ENCODE data around the gene KCNH8.
"Not testable (repeated sequence)": the region's sequence is repeated elsewhere in the genome, so short reads cannot be mapped to it uniquely, and the experiment has no call there.

The KCNH8 gene

DNA sequence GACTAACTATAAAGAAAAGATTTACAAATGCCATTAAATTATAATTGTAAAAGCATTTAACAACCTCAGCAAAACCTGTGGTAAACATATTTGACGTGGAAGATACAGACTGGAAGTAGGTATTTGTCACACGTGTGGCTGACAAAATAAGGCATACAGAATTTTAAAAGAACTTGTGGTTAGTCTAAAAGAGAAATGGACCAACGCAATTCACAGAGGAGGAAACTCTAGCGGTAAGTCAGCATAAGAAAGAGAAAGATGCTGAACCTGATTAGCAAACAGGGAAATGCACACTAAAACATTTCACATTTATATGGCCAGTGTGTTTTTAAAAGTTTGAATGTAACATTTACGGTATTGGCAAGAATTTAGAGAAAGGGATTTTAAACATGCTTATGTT lies 35.3 kb downstream of the KCNH8 start:
- DNase-seq: no peak

DNA sequence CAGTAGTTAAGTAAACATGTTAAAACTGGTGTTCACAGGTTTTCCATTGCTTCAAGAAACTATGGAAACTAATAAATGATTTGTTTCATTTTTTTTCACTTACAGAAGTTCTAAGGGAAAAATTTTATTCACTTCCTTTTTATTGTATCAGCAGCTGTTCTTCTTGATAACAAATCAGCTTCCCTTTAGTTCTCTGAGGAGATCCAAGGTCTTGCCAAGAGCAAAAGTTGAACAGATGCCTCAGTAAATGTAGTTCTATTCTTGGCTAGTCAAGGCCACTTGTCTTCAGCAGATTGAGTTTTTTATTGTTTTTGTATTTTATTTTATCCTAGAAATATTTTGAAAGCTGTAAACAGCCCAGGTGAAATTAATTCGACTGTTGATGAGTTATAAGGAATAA lies 41.8 kb downstream of the KCNH8 start:
- DNase-seq: no peak

DNA sequence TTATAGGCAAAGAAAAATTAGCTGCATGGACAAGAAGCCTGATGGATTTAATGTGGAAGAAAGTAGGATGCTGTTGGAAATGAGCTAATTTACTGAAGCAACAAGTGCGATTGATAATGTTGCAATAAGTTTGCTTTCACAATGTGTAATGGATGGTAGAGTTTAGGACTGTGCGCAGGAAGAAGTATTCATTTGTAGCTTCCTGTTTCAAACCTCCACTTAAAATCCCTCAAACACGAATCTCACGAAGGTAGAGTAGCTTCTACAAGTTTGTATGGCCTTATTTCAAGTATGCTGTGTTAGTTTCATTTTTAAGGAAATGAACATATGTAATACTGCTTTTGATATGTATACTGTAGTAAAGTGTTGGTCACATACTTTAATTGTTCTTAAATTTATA lies 42.3 kb downstream of the KCNH8 start:
- no peak for DNase-seq

DNA sequence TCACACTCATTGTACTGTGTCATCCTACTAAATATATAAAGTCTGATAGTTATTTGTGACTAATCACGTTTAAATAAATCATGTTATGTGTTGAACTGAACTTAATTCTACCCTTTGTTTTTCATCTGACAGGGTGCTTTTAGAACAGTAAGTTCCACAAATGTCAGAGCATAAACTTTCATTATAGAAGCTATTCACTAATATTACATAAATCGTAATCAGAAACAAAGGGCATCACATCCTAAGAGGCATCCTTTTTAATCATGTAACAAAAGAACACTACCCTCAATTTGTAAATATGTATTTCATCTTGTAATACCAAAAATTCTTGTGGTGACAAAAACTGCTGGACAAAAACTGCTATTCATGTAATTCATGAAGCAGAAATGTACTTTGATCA lies 50.8 kb downstream of the KCNH8 start:
- DNase-seq: no peak

DNA sequence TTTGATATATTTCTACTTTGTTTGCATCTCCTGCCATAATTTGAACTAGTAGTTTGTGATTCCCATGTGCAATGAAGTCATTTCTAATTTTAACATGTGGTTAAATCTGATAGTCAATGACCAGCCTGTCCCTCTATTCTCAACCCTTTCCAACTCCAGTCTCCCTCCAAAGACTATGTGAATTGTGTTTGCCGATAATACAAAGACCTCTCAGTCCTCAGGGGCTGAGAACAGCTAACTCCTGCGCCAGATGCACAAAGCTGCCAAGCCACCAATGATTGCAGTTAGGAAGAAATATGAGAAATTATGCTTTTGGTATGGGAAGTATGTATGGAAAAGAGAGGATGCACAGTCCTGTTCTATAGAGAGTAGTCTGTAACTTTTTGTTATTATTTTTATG lies 54.0 kb downstream of the KCNH8 start:
- no peak for DNase-seq

DNA sequence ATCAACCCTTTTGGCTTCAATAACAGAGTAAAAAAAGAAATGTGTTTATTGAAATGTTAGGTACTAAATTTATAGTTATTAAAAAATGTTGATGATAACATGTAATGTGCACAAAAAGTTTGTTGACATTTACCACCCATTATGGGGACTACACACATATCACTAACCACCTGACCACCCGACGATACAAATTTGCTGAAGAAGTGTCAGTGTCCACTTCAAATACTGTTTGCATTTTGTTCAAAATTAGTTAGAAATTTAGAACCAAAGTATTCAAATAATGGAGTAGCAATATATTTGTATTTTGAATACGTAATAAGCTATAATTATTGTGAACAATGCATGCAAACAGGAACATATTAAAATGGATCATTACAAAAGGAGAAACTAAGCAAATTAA lies 54.4 kb downstream of the KCNH8 start:
- DNase-seq: no peak

DNA sequence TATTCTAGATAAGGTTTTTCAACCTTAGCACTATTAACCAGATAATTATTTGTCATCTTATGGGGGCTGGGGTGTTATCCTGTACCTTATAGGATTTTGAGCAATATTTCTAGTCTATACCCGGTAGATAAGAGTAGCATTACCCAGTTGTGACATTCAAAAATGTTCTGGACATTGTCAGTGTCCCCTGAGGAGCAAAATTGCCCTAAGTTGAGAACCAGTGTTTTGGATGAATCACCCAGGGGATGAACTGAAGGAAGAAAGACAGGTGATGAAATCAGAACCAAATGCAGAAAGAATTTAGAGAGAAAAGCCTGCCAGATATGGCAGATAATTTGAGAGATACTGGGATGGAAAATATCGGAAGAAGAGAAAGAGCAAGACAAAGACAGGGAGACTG lies 58.2 kb downstream of the KCNH8 start:
- no peak for DNase-seq

DNA sequence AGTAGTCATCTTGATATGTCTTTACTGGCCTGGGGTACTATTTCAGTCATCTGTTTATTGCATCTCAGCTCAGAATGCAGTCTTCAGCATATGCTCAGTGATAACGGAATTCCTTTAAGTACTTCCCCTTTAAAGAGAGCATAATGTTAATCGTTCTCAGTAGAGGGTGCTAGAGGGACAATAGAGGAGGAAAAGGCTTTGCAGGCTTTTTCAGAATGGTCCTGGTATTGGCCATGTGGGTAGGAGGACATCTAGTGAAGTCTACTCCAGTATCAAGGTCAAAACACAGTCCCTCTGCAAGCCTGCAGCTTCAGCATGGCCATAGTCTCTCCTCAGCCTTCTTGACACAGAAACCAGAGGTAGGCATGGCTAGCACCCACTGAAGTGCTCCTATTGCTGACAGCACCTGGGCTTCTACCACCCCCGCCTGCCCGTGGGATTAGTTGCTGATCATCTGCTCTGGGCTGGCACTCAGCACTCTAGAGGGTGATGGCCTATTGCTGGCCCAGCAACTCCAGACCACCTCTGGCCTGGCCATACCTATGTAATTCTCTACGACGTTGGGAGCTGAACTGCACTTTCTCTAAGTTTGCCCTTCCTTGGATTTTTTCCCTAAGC lies 65.4 kb downstream of the KCNH8 start:
- no peak for DNase-seq

DNA sequence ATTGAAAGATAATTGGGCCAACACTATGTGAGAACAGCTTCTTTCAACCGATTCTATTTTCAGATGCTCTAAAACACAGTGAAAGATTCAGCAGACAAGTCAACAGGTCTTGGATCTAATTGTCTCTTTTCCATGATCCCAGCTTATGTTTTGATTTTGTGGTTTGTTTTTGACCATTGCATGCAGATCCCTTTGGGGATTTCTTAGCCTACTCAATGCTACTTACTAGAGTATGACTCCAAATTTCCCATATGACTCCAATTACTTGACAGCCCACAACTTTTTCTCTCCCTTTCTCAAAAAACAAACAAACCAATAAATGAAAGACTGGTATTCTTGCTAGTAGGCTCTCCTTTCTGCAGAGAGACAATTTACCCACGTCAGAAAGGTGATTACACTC lies 67.1 kb downstream of the KCNH8 start:
- no peak for DNase-seq

DNA sequence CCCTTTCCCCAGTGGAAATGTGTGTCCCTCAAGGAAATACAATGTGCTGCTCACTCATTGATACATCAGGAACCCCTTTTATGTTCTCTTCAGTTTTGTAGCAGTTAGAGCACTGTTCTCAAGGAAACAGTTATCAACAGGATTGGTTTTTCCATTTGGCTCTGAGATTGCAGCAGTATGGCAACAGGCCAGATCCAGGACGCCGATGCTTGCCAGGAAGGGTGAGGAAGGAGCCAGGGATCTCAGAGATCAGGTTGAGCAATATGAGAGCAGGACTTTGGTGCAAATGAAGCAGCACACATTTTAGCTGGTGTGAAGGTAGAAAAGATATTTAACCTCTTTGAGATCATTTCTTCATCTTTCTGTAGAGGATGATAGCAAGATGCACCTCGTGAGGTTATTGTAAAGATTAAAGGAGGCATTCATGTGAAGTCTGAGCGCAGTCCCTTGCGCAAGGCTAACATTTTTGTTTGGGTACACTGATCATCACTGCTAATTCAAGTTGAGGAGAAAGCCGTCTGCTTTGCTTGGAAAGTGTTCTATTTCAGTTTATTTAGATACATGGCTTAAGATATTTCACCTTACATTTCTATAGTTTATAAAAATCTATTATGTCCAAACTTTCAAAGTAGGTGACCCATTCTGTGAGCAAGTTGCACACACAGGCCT lies 68.5 kb downstream of the KCNH8 start:
- no peak for DNase-seq

DNA sequence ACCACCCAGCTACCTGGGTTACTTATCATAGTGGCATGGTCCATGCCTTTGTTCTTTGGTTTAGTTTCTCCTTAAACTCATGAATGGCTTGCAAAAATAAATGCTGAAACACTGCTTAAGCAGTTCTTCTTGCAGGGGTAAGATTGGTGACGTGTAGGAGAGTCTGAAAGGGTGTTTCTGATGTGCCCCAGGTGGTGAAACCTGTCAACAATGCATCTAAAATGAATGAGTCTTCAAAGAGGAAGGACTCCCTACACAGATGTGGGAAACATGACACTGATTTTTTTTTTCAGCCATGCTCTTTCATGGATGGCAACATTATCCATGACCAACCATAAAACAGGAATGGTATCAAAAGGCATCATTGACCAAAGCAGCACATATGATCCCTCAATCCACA lies 72.0 kb downstream of the KCNH8 start:
- no peak for DNase-seq

DNA sequence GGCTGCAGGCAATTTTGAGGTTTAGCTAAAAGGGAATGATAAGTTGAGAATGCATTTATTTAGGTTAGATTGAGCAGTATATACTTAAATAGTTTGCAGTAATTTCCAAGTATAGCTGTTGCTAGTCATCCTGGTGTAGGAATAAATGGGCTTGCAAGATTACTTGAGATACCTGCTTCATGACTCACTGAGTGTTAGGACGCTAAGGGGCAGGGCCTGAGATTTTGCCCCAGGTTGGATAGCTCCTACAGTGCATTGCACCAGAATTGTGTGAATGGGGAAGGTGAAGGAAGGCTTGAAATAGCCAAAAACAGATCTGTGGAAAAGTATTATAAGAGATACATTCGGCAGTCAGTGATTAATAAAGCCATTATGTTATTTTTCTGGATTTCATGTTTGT lies 72.8 kb downstream of the KCNH8 start:
- DNase-seq: no peak

DNA sequence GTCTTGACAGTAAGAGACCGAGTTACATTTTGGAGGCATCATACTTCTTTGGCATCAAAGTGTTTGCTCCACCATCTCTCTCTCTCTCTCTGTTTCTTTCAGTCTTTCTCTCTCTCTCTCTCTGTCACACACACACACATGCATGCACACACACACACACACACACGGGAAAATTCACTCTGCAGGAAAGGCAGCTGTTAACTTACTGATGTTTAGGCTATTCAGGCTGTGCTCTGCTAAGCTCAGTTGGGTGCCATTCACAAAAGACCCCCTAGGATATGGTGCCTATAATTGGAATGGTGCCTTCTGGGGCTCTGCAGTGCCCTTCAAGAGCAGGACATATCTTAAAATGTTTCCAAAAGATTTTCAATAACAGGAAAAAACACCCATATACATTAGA lies 78.2 kb downstream of the KCNH8 start:
- DNase-seq: no peak

DNA sequence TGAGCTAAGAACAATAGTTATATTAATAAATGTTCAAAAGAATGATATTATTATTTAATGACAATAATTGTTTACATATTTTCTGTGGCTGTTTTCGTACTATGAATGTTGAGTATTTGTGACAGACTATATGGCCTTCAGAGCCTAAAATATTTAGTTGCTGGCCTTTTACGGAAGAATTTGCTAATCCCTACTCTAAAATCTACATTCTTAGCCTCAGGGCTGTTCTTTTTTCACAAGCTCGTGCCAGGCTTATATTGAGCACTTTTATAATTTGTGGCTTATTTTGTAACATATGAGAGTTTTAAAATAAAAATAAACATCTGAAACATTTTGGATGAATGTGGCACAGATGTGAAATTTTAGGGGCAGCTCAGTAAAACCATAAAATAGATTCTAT lies 79.9 kb downstream of the KCNH8 start:
- DNase-seq: no peak

DNA sequence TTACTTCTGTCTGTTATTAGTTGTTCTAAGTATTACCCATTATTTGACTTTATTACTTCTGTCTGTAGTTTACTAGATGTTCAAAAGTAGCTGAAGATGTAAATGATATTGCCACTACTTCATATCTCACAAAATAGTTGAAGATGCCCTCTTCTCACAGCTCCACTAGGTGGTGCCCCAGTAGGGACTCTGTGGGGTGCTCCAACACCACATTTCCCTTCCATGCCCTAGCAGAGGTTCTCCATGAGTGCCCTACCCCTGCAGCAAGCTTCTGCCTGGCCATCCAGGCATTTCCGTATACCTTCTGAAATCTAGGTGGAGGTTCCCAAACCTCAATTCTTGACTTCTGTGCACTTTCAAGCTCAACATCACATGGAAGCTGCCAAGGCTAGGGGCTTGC lies 80.8 kb downstream of the KCNH8 start:
- DNase-seq: no peak

DNA sequence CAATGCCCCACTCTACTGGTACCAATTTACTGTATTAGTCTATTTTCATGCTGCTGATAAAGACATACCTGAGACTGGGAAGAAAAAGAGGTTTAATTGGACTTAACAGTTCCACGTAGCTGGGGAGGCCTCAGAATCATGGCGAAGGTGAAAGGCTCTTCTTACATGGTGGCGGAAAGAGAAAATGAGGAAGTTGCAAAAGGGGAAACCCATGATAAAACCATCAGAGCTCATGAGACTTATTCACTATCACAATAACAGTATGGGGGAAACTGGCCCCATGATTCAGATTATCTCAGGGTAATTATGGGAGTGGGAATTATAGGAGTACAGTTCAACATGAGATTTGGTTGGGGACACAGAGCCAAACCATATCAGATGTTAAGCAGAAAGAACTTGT lies 81.6 kb downstream of the KCNH8 start:
- DNase-seq: not testable (repeated sequence)

DNA sequence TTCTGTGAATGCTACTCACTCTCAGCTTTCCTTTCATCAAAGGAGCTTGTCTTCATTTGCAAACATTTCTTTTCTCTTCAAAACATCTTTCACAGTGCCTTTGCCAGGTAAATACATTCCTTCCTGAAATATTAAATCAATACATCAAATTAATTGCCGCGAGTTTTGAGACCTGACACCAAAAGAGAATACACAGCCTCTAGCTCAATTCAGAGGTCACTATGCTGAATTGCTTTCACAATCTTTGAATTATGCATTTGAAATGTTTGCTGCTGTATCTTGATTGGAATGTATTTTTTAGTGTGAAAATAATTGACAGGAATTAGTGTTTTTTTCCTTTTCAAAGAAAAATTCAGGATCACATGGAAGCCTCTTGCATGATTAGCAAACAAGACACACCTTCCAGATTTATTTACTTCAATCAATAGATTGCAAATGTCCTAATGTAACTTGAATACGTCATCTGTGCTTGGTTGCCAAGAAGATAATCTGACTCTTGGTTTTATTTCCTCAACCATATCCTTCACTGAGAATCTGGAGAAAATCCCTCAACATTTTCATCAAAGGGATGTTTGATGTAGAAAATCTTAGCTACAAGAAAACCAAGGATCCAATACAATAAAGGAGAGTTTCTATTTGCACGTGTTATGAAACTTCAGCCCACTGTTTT lies 83.6 kb downstream of the KCNH8 start:
- DNase-seq: no peak

DNA sequence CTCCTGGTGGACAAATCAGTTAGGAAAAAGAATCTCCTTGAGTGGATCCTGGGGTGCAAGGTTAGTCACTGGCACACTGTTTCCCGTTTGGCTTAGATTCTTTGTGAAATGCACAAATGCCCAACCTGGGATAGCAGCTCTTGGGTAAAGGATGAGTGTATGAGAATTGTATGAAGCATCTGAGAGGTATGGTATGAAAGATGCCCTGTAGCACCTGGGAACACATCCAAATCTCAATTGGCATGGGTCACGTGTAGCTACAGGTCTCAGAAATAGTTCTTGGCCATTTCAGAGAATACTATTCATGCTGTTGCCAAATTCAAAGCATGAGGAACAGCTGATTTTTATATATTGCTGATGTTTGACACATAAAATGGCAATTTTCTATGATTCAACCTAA lies 84.3 kb downstream of the KCNH8 start:
- no peak for DNase-seq

DNA sequence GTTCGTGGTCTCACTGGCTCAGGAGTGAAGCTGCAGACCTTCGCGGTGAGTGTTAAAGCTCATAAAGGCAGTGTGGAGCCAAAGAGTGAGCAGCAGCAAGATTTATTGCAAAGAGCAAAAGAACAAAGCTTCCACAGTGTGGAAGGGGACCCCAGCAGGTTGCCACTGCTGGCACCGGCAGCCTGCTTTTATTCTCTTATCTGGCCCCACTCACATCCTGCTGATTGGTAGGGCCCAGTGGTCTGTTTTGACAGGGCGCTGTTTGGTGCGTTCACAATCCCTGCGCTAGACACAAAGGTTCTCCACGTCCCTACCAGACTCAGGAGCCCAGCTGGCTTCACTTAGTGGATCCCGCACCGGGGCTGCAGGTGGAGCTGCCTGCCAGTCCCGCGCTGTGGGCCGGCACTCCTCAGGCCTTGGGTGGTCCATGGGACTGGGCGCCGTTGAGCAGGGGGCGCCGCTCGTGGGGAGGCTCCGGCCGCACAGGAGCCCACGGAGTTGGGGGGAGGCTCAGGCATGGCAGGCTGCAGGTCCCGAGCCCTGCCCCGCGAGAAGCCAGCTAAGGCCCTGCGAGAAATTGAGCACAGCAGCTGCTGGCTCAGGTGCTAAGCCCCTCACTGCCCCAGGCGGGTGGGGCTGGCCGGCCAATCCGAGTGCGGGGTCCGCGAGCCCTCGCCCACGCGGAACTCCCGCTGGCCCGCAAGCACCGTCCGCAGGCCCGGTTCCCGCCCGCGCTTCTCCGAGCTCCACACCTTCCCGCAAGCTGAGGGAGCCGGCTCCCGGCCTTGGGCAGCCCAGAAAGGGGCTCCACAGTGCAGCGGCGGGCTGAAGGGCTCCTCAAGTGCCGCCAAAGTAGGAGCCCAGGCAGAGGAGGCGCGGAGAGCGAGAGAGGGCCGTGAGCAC lies 85.8 kb downstream of the KCNH8 start:
- not testable (repeated sequence) for DNase-seq

DNA sequence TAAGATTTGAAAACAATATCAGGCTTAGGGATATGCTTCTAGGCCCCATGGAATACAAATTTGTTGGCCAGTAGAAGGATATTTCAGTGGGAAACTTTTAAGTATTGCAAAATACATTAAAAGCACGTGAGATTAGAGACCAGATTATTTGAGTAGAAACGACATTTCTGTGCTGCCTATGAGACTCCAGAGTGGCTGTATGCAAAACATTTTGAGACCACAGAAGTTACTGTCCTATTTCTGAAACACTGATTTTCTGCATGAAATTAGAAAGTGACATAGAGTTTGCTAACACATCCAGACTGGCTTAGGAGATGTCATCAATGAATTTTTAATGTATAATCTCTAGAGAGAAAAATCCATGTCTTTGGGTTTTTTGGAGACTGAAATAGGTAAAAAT lies 99.8 kb downstream of the KCNH8 start:
- DNase-seq: no peak

DNA sequence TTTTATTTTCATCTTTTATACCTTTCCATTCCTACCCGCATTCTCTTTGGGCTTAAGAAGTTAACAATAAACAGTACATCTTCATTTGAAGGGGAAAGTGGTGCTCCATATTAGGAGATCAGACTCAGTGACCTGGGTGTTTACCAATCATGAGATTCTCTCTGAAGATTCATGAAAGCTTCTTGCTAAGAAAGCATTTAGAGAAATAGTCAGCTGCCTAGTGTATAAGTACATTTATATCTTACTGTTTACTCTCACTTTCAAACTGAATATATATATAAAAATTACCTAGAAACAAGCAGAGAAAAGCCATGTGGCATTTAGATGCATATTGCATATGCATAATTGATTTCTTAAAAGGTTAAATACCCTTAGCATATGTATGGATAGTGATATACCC lies 100.5 kb downstream of the KCNH8 start:
- DNase-seq: no peak

DNA sequence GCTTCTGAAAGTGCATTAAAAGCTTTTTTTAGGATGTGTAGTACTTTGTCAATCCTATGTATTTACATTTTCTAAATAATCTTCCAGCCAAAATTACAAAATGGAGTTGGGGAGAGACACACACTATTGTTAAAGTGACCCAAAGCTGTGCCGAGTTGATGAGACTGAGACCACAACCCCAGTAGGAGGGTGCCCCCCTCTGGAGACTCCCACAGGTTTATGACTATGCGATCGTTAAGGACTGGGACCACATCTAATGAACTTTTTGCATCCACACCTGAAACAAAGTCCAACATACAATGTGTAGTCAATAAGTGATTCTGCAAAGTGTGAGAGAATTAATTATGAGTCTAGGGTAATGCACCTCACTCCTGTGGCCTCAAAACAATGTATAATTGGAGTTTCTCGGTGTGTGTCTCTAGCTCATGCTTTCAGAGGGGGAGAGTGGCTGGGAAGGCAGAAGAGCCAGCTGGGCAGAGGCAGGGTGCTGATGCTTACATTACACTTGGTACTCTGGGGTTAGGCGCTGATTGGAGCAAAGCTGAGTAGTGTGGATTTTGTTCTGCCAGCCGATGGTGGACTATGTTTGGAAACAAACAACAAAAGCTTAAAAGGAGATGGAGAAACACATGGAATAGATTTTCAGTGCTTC lies 102.8 kb downstream of the KCNH8 start:
- no peak for DNase-seq

DNA sequence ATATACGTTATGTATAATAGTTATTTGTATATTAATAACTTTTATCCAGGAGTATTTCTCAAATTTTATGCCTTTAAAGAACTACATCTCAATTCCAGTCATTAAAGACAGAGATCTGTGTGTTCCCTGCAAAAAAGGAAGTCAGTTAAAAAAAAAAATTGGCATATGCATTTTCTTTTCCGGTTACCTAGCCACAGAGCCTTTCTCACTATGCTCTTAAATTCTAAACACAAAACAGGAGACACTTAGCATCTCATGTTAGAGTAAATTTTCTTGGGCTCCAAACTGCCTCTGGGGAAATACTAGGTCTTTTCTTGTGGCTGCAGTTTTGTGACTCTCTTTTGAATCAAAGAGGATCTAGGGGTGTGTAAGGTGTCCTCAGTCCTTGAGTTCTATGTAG lies 105.9 kb downstream of the KCNH8 start:
- no peak for DNase-seq

Data from NCI-H774 (cell line).